ENCODE data around the gene PPFIA3.

DNA sequence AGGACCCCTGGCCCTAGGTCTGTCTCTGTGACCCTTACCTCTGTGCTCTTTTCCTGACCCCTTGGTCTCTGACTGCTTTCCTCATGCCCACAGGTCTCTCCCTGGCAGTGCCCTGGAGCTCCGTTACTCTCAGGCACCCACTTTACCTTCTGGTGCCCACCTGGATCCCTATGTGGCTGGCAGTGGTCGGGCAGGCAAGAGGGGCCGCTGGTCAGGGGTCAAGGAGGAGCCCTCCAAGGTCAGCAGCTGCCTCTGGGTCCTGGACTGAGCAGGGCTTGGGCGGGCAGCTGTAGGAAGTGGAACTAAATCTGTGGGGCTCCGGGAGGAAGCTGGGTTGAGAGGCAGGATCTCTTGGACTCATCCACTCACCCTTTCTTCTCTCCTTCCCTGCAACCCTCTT is 16.3 kb downstream of the PPFIA3 start:
- TF ChIP-seq, protein P1, sequence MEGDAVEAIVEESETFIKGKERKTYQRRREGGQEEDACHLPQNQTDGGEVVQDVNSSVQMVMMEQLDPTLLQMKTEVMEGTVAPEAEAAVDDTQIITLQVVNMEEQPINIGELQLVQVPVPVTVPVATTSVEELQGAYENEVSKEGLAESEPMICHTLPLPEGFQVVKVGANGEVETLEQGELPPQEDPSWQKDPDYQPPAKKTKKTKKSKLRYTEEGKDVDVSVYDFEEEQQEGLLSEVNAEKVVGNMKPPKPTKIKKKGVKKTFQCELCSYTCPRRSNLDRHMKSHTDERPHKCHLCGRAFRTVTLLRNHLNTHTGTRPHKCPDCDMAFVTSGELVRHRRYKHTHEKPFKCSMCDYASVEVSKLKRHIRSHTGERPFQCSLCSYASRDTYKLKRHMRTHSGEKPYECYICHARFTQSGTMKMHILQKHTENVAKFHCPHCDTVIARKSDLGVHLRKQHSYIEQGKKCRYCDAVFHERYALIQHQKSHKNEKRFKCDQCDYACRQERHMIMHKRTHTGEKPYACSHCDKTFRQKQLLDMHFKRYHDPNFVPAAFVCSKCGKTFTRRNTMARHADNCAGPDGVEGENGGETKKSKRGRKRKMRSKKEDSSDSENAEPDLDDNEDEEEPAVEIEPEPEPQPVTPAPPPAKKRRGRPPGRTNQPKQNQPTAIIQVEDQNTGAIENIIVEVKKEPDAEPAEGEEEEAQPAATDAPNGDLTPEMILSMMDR (IDR thresholded peaks at IDR 0.05; ENCODE audit: borderline replicate concordance, extremely low read depth, low read length, poor library complexity, severe bottlenecking), result no peak
- TF ChIP-seq EZH2 (IDR thresholded peaks at IDR 0.05; ENCODE audit: borderline replicate concordance, low read depth, low read length, severe bottlenecking), result no peak
